Adrenal gland (tissue), 5 donors: ENCODE measurements around the gene ADORA1.

Experiments
- POLR2A ChIP-seq, 2 donors: fragments of 450-650 bp; IDR thresholded peaks; one replicate each; pipeline ENCODE4 v1.6.1; 2017; ENCODE audit warnings: antibody characterized with exemption in 2 of 2, mild to moderate bottlenecking in 2 of 2, moderate library complexity in 1 of 2
- TF ChIP-seq, protein P1 (sequence below), 6 experiments: fragments of 450-650 bp in 4 of 6; fragments of 200-600 bp in 2 of 6; sonication (generic) in 1 of 6; IDR thresholded peaks; 1 replicate in 5 of 6; 2 replicates in 1 of 6; pipeline versions ENCODE4 v1.5.1 to v1.8.0; 2016 to 2021; ENCODE audit warnings: antibody characterized with exemption in 6 of 6, mild to moderate bottlenecking in 2 of 6, moderate library complexity in 1 of 6
- donor health status: DM: no; HTN: no; CAD: no.

DNA sequence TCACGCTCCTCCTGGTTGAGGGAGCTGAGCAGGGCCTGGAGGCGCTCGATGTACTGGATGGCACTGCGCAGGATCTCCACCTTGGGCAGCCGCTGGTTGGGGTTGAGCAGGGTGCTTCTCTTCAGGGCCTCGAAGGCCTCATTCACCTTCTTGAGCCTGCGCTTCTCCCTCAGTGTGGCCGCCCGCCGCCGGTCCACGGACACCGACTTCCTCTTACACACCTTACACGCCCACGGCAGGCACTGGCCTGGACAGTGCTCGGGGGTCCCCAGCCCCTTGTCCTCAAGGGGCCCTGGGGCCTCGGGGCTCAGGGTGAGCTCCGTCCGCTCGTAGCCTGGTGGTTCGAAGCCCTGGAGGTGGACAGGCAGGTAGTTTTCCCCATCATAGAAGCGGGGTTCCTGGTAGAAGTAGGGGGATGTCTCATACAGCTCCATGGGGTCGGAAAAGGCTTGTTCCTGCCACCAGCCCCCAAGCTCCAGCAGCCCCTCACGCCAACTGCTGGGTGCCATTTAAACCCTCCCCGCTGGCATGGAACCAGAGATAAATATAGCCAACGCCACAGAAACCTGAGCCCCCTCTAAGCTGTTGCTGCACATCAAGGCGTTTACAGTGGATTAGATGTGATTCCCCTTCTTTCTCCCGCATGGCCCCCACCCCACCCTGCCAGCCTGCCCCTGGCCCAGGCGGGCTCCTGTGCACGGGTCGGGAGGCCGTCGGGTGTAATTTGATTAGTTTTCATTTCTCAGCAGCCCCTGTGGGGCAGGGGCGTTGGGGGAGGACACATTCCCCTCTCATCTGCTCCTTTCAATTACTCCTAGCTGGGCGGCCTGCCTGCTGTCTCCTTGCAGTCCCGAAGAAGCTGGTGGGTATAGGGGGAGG, 41.8 kb upstream of the ADORA1 start, which contains the start of gene MYOG:
- TF ChIP-seq POLR2A (IDR thresholded peaks at IDR 0.05), result no peak
- TF ChIP-seq, protein P1, sequence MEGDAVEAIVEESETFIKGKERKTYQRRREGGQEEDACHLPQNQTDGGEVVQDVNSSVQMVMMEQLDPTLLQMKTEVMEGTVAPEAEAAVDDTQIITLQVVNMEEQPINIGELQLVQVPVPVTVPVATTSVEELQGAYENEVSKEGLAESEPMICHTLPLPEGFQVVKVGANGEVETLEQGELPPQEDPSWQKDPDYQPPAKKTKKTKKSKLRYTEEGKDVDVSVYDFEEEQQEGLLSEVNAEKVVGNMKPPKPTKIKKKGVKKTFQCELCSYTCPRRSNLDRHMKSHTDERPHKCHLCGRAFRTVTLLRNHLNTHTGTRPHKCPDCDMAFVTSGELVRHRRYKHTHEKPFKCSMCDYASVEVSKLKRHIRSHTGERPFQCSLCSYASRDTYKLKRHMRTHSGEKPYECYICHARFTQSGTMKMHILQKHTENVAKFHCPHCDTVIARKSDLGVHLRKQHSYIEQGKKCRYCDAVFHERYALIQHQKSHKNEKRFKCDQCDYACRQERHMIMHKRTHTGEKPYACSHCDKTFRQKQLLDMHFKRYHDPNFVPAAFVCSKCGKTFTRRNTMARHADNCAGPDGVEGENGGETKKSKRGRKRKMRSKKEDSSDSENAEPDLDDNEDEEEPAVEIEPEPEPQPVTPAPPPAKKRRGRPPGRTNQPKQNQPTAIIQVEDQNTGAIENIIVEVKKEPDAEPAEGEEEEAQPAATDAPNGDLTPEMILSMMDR (IDR thresholded peaks at IDR 0.05), result no peak
